ENCODE results near the gene CD163. TPM values are rescaled to one million over a fixed set of nuclear protein-coding genes. Genes with fewer than 3 reads are reported as not detected.
A peak's percentile ranks its signal among the peaks of the same experiment; 100 is the strongest.
"Not testable (repeated sequence)": the region's sequence is repeated elsewhere in the genome, so short reads cannot be mapped to it uniquely, and the experiment has no call there.

The CD163 gene
- total RNA-seq, 1 experiment from 2014 or later = not detected

DNA sequence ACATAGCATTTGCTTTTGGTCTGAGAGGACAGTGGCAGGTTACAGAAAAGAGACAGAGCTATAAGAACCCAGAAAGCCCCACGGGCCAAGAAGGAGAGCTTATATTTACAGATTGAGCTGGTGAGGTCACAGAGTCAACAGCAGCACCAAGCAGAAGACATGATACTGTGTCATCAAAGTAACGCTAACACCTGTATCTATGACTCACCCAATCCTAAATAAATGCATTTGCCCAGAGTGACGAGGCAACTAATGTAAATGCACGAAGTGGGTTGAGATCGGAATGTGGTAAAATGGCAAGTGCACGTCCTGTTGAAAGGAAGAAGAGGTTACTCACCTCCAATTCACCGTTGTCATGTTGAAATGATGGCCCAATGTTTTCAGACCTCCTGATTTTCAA lies 52.9 kb downstream of the CD163 start:
- DNase-seq (ENCODE audit: low spot score) = peak; percentile 4

DNA sequence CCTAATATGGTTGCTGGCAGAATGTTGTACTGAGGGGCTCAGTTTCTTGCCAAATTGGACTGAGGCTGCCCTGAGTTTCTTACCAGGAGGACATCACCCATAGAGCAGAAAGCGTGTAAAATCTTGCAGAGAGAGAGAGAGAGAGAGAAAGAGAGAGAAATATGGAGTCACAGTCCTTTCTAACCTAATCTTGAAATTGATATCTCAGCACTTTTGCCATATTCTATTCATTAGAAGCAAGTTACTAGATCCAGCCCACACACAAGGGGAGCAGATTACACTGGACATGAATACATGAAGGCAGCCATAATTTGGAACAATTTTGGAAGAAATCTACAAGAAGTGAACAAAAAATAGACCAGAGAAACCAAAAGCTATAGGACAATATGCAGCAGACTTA lies 55.5 kb downstream of the CD163 start:
- no peak for DNase-seq (ENCODE audit: low spot score)

DNA sequence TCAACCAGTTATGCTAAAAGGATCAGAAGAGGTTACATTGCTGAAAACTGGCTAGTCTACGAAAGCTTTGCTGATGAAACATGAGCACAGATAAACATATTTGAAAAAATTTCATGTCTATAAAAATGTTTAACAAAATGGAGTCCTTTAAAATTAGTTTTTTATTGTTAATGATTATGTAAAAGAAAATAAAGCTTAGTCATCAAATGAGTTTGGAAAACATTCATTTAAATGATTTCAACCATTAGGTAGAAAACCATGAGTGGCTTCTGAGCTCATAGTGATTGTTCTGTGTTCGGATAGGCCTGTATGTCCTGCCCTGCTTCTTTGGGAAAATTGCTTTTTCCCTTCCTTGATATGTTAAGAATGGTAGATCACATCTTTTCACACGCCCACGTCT lies 59.0 kb downstream of the CD163 start:
- no peak for DNase-seq (ENCODE audit: low spot score)

DNA sequence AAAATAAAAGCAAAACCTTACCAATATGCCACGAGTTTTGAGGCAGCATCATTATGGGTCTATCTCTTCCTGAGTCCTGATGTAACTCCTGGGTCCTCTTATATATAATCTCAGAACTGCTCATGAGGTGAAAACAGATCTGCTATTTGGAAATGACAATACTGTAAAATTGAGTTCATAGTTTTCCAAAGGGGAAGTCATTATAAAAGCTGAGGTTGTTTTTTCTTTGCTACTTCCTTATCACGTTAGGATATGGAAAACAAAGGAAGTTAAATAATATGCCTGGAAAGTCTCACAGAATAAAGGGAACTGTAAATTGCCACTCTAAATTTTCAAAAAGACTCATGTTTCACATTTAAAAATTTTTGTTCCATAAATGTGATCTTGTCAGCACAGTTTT lies 59.5 kb downstream of the CD163 start, which contains the start of gene CD163L1:
CD163L1 (minus strand) TSS at position 78 of the 400 bp plus-strand sequence; CDS start at position 52, 26 bp downstream.
- no peak for DNase-seq (ENCODE audit: low spot score)

DNA sequence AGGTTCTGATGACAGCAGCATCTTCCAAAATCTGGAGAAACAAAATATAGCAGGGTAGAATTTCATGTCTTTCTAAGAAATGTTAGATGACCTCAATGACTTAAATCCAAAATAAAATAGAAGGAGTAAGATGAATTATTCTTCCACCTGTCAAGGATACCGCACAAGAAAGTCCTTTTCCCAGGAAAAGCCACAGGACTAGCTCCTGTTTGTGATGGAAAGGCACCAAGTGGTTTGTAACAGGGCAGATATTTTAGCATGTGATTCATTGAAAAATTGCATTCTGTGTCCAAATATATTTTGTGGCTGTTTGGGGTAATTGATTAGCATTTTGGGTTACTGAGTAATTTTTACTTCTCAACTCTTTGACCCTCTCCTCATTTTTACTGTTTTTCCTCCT lies 62.4 kb downstream of the CD163 start:
- DNase-seq (ENCODE audit: low spot score) = no peak

DNA sequence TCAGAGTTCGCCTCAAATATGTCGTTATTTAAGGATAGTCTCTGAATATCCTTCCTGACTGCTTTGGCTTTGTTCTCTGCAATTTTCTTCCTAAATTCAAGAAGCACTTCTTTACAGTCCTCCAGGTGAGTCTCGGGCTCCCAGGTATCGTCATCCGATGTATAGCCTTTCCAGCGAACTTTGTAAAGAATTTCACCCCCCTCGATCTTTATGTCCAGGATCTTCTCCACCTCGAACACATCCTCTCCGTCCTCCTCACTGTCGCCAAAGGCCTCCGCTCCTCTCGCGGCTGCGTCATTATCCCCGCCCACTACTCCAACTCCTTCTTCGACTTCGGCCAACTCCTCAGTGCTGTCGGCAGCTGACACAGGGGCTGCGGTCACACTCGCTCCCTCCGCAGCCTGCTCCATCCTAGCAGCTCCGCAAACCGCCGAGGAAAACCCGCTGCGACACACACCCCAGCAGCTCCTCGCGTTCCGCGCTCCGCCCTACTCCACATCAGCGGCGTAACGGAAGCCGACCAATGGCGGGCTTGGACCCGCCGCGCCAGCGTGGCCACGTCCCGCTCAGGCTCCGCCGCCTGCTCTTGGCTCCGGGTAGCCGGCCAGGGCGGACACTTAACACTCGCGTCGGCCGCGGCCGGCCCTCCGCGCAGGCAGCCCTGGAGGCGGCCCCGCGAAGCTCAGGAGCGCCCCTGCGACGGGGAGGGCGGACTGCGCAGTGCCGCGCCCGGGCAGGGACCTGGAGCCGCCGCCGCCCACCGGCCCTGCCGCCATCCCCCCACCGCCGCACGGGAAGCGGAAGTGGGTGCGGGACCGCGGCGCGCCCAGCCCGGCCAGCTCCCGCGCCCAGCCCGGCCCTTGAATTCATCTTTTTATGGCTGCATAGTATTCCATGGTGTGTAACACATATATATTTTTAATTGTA lies 63.7 kb downstream of the CD163 start:
- no peak for DNase-seq (ENCODE audit: low spot score)

DNA sequence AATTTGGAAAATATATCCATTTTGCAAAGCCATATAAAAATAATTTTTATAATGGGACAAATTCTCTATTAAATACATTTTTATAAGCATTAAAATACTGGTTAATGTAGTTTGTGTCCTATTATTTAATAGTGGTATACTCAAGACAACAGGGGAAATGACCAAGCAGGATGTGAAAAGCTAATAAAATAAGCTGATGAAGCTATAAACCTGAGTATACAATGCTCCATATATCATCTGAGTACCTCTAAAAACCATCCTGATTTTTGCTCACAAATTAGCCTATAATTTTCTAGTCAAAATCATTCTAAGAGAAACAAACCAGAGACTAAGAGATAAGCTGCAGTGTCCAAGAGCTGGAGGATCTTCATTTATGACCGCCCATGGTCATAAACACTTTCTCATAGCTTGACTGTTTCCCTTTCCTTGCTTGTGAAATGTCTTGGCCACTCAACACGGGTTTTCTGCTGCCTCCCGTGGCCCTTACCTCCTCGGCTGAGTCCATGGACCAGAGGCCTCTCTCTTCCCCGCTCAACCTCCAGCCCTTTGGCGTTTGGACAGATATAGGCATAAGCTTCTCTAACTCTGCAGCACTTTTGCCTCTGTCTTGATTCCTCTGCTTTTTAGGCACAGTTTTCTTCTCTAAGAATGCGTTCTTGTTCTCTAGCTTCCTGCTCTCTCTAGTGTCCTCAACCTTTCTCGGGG lies 65.1 kb downstream of the CD163 start:
- DNase-seq (ENCODE audit: low spot score) = not testable (repeated sequence)

DNA sequence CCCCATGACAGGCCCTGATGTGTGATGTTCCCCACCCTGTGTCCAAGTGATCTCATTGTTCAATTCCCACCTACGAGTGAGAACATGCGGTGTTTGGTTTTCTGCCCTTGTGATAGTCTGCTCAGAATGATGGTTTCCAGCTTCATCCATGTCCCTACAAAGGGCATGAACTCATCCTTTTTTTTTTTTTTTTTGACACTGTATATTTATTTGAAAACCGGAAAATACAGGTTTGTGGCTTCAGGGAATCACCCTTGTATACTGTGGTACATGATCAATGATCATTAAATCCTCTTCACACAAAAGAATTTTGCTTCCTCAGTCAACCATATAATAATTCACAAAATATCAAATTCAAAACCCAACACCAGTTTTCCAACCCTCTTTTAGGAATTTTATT lies 66.1 kb downstream of the CD163 start:
- not testable (repeated sequence) for DNase-seq (ENCODE audit: low spot score)

DNA sequence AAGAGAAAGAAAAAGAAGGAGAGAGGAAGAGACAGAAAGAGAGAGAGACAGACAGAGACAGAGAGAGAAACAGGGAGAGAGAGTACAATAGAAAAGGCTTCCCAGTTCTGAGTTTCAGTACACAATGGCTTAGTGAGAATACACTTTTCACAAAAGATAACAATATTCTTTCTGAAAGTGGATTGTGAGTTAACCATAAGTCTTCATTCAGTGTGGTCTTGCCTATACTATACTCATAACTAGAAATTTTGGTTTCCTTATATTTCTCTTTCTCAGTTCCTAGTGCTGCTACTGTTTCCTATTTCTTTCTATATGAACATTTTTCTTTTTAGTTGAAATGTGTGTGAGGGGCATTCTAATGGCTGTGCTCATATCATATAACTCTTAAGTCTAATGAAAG lies 68.9 kb downstream of the CD163 start:
- no peak for DNase-seq (ENCODE audit: low spot score)

DNA sequence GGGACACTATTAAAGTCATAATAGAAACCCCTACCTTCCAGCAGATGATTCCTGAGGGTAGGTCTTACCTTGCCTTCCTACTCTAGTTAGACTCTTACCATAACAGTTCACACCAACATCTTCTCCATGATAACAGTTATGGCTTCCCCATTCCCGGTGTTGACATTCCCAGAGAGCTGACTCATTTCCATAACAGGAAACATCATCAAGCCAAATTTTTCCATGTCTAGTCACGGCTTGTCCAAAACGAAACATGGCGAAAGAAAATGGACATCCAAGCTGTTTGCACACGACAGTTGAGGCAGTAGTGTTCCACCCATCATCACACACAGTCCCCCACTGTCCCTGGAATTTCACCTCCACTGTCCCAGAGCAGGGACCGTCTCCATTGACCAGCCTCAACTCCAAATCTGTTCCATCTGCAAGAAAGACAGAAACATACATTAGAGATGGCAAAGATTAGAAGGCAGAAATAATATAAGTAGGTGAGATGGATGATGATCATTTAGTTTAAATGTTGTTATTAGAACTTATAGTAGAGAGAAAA lies 70.2 kb downstream of the CD163 start:
- no peak for DNase-seq (ENCODE audit: low spot score)

DNA sequence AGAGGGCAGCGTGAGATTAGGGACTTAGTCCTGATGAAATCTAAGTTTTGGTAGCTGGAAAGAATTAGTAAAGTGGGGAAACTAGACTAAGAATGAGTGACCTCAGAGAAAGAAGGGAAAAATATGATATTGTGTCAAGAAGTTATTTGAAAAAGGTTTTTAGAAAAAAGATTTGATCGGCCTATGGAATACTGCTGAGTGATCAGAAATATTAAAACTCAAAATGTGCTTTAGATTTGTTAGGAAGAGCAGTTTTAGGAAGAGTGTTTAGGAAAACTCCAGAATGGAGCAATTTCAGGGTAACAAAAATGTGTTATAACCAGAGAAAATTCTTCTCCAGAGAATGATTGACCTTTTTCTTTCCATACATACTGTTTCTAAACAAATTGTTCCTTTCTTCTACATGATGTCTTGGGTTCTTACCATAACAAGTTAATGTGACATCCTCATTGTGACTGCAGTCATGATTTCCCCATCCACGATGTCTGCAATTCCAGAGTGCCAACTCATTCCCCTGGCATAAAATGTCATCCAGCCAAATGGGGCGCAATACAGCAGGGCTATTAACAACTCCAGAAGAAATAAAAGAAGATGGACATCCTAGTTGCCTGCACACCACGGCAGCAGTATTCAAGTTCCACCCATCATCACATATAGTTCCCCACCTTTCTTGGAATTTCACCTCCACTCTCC lies 71.4 kb downstream of the CD163 start:
- no peak for DNase-seq (ENCODE audit: low spot score)

Other genes starting within 250 kb of the CD163 start
- not detected in 2 replicates for gene ACSM4, start 199.7 kb downstream of the CD163 start, total RNA-seq (2014; rRNA removed; shearing (Covaris generic))
- gene CD163L1, start 59.6 kb downstream of the CD163 start, total RNA-seq (2014; rRNA removed; shearing (Covaris generic)) = 0.70 and 1.2 TPM in 2 replicates
- 0.10 and 0.48 TPM in 2 replicates for gene APOBEC1, start 162.1 kb upstream of the CD163 start, total RNA-seq (2014; rRNA removed; shearing (Covaris generic))
- not detected in 2 replicates for gene GDF3, start 192.0 kb upstream of the CD163 start, total RNA-seq (2014; rRNA removed; shearing (Covaris generic))
- gene DPPA3, start 207.7 kb upstream of the CD163 start, total RNA-seq (2014; rRNA removed; shearing (Covaris generic)) = not detected in 2 replicates
- not detected in 2 replicates for gene CLEC4C, start 243.6 kb upstream of the CD163 start, total RNA-seq (2014; rRNA removed; shearing (Covaris generic))